Measurements from ENCODE around the gene FITM1.
A peak's percentile ranks its signal among the peaks of the same experiment; 100 is the strongest.

Gene FITM1

DNA sequence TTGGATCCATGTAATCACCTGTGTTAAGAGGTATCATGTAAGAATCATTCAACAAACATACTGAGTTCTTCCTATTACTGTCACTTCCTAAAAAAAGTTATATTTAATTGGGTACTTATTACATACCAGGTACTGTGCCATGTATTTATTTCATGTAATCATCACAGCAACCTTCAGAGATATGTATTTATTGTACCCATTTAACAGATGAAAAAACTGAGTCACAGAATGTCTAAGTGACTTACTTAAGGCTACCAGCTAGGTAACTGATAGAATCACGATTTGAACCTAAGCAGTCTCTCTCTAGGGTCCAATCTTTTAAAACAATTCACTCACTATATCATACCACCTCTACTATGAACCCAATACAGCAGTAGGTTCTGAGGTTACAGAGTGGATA is 14.0 kb downstream of the FITM1 start:
- DNase-seq, result no peak

- no peak for DNase-seq
Measured at GRCh38 chr14:24145219-24145618, 14.8 kb downstream of the FITM1 start.

DNA sequence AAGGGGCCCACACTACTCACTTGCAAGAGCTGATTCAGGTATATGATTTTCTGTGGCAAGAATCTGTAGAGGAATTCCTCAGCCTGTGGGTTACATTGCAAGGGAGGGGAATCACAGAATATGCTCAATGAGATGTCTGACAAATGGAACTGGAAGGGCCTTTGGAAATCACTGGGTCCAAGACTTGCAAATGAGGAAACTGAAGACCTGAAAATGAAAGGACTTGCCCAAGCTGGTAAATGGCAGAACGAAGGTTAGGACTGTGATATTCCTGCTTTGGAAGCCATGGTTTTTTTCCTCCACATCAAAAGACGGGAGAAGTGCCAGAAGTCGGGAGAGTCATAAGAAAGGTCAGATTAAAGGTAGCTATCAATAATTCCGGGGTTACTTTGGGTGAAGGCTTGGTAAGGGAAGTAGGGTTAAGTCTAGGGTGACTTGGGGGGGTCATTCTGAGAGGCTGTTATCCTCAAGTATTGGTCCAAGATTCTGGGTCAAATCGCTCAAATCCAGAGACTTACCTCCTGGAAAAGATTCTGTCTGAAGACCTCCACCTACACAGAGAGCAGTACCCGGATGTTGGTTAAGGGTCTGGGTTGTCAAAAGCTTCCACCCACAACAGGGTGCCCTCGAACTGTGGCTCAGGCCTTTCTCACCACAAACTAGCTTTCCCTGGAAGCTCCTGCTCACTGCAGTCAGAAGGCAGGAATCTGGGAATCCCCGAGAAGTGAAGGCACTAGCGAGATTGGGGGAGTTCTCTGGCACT is 15.4 kb downstream of the FITM1 start:
- DNase-seq, result no peak

GRCh38 chr14:24146453-24146977 is 16.1 kb downstream of the FITM1 start, which contains the start of gene PSME2:
PSME2 (minus strand) TSS chr14:24146610; CDS start chr14:24146581, 29 bp downstream.
- DNase-seq, result peak; percentile 86

DNA sequence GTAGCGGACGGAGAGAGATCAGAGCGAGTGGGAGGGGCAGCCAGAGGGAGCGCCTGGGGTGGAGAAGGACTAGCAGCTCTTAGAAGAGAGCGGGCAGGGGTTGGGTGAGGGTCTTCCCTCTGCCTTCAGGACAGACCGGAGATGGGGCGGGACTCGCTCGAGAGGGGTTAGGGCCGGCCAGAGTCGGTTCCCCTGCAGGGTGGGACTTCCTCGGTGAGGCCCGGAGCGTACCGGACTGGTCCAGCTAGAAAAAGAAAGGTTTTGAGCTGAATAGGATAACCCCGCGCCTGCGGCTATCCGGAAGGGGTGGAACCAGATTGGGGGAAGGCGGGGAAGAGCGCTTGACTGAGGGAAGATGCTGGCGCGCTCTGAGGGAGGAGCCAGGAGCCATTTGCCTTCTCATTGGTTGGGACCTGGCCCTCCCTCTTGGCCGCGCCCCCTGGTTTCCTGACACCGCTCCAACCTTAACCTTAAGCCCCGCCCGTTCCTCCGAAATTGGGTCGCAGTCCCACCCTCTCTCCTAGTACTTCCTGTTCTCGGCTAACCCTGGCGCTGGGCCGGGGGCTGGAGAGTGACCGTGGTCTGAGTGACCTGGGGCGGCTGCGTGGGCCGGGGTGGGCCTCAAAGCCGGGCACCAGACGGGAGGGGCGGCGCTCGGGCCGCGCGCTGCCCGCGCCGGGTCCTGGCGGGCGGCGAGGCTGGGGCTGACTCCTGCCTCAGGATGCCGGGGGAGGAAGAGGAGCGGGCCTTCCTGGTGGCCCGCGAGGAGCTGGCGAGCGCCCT is 16.7 kb downstream of the FITM1 start, which contains the start of gene RNF31:
TSS of gene RNF31 (plus strand) at position 521 of the 783 bp plus-strand sequence. CDS start at position 722, 201 bp downstream.
- DNase-seq, result peak; percentile 99

- DNase-seq, result no peak
Measured at GRCh38 chr14:24147761-24148428, 17.4 kb downstream of the FITM1 start.

DNA sequence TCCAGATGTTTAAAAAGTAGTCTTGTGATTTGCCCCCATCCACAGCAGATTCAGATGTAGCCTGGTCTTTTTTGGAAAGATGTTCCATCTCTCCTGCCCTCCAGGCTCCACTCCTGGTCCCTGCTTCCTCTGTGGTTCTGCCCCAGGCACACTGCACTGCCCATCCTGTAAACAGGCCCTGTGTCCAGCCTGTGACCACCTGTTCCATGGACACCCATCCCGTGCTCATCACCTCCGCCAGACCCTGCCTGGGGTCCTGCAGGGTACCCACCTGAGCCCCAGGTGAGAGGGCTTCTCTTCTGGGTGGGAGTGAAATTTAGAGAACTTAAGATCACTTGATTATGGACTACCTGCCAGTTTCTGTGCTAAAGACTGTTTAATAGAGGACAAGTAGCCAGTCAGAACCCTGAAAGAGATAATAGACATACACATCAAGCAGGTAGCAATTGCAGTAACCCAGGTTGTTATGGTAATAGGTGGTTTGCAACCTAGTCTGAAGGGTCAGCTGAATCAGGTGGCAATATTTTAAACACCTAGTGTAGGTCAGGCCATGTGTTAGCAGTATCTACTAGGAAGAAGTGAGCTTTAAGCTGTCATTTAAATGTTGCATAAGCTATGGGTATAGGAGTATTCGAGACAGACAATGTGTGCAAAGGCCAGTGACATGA is 19.0 kb downstream of the FITM1 start:
- no peak for DNase-seq

DNA sequence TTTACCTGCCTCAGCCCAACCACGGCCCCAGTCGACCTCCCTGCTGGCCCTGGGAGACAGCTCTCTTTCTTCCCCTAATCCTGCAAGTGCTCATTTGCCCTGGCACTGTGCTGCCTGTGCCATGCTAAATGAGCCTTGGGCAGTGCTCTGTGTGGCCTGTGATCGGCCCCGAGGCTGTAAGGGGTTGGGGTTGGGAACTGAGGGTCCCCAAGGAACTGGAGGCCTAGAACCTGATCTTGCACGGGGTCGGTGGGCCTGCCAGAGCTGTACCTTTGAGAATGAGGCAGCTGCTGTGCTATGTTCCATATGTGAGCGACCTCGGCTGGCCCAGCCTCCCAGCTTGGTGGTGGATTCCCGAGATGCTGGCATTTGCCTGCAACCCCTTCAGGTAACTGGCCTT is 19.6 kb downstream of the FITM1 start:
- no peak for DNase-seq

- no peak for DNase-seq
Measured at GRCh38 chr14:24150567-24150966, 20.1 kb downstream of the FITM1 start.

DNA sequence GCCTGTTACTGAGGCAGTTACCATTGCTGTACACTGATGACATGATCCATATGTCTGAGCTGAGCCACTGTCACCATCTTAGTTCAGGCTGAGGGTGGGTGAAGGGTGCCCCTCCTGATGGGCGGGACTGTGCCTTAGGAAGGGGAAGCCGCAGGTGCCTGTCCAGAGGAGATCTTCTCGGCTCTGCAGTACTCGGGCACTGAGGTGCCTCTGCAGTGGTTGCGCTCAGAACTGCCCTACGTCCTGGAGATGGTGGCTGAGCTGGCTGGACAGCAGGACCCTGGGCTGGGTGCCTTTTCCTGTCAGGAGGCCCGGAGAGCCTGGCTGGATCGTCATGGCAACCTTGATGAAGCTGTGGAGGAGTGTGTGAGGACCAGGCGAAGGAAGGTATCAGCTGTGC is 20.5 kb downstream of the FITM1 start:
- DNase-seq, result no peak

DNA sequence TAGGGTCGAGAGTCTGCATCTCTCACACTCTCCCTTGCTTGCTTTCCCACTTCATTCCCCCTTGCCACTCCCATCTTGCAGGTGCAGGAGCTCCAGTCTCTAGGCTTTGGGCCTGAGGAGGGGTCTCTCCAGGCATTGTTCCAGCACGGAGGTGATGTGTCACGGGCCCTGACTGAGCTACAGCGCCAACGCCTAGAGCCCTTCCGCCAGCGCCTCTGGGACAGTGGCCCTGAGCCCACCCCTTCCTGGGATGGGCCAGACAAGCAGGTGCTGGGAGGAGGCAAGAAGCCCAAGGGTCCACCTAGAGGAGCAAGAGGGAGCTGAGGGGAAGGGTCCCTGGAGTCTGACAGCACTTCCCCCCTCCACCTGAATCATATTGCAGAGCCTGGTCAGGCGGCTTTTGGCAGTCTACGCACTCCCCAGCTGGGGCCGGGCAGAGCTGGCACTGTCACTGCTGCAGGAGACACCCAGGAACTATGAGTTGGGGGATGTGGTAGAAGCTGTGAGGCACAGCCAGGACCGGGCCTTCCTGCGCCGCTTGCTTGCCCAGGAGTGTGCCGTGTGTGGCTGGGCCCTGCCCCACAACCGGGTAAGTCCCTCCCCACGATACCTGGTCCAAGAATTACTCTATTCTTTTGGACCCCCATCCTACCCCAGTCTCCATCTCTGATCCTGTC is 21.1 kb downstream of the FITM1 start:
- DNase-seq, result no peak

GRCh38 chr14:24155100-24155499 is 24.6 kb downstream of the FITM1 start:
- DNase-seq, result no peak

DNA sequence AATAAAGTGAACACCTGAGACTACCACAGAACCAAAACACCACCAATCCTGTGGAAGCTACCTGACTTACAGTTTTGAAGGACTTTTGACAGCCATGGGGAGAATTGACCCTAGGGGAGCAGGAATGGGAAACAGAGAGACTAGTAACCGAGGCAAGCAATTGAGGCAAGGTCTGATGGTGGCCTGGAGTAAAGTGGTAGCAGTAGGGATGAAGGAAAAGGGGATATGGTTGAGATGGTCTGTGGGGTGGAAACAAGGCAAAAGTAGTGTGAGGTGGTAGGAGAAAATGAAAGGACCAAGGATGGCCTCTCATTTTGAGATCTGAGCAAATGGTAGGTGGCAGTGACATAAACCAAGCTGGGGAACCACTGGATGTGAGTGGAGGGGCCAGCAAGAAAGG is 26.4 kb downstream of the FITM1 start:
- DNase-seq, result no peak

DNA sequence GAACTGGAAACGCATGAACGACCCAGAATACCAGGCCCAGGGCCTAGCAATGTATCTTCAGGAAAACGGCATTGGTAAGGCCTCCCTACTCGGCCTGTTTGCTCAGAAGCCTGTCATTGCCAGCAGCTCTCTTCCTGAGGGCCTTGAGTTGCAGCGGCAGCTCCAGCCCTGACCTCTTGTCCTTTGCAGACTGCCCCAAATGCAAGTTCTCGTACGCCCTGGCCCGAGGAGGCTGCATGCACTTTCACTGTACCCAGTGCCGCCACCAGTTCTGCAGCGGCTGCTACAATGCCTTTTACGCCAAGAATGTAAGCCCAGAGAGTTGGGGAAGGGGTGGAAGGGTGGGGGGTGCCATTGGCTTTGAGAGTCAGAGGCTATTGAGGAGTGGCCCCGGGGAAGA is 26.9 kb downstream of the FITM1 start:
- DNase-seq, result no peak

DNA sequence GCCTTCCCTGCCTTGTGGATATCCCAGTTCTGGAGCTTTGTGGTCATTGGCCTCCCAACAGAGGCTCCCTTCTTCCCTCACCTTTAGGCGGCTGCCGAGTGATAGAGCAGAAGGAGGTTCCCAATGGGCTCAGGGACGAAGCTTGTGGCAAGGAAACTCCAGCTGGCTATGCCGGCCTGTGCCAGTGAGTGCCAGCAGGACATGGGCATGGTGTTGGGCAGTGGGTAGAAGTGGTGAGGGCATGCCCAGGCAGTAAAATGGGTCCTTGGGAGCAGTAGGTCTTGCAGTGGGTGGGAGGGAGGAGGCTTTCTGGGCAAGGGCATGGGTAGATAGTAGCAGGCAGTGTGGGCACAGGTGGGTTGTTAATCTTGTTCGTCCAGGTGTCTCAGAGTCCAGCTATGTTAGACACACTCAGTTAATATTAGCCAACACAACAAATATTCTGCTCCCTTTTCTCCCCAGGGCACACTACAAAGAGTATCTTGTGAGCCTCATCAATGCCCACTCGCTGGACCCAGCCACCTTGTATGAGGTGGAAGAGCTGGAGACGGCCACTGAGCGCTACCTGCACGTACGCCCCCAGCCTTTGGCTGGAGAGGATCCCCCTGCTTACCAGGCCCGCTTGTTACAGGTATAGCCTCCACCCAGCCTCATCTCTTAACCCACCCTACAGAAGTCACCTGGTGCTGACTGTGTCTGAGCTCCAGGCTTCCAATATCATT is 29.5 kb downstream of the FITM1 start:
- DNase-seq, result no peak

DNA sequence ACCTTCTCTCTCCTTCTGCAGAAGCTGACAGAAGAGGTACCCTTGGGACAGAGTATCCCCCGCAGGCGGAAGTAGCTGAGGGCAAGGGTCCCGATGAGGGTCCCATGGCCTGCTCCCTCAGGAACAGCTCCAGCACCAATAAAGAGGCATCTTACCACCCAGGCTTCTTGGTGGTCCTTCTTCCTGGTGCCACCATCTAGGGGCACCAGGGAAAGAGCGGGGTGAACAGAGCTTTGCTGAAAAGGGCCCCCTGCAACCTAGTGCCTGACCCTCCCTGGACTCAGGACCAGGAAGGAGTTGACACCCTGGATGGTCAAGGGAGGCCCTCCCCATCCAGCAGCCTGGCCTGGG is 30.0 kb downstream of the FITM1 start:
- no peak for DNase-seq

- DNase-seq, result peak; percentile 93
Measured at GRCh38 chr14:24160850-24161804, 30.7 kb downstream of the FITM1 start, which contains the start of gene IRF9. IRF9 (plus strand) TSS chr14:24161265; CDS start chr14:24162145, 880 bp downstream.

- peak; percentile 25 for DNase-seq
Measured at GRCh38 chr14:24162093-24162492, 31.6 kb downstream of the FITM1 start.

DNA sequence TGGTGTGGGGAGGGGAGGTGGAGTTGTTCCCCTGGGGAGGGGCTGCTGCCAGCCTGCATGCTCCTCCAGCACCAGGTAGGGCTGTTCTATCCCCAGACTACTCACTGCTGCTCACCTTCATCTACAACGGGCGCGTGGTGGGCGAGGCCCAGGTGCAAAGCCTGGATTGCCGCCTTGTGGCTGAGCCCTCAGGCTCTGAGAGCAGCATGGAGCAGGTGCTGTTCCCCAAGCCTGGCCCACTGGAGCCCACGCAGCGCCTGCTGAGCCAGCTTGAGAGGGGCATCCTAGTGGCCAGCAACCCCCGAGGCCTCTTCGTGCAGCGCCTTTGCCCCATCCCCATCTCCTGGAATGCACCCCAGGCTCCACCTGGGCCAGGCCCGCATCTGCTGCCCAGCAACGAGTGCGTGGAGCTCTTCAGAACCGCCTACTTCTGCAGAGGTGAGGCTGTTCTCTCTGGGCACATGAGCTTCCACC is 34.1 kb downstream of the FITM1 start:
- DNase-seq, result no peak

- DNase-seq, result no peak
Measured at GRCh38 chr14:24165785-24166184, 35.3 kb downstream of the FITM1 start.
